HG02798 (cell line): ENCODE measurements around the gene NCF4.

Experiments
- ATAC-seq: cut with Tn5 transposase; IDR thresholded peaks from one replicate; pipeline ENCODE4 v1.9.1; 2021; ENCODE audit warnings: mild to moderate bottlenecking; ENCODE audit not compliant: unreplicated experiment, poor library complexity

The NCF4 gene

GRCh38 chr22:36891646-36892045, 30.8 kb downstream of the NCF4 start:
- no peak for ATAC-seq

GRCh38 chr22:36892292-36892691, 31.5 kb downstream of the NCF4 start:
- ATAC-seq: no peak

- ATAC-seq: no peak
These were observed 32.5 kb downstream of the NCF4 start for GRCh38 chr22:36893262-36893661.

GRCh38 chr22:36894266-36894665, 33.5 kb downstream of the NCF4 start:
- no peak for ATAC-seq

GRCh38 chr22:36897611-36898010, 36.8 kb downstream of the NCF4 start:
- ATAC-seq: no peak

- no peak for ATAC-seq
These were observed 37.9 kb downstream of the NCF4 start for GRCh38 chr22:36898690-36899089.

- no peak for ATAC-seq
These were observed 38.7 kb downstream of the NCF4 start for GRCh38 chr22:36899498-36899897.

- ATAC-seq: no peak
These were observed 39.4 kb downstream of the NCF4 start for GRCh38 chr22:36900225-36900624.

- no peak for ATAC-seq
These were observed 40.1 kb downstream of the NCF4 start for GRCh38 chr22:36900880-36901279.

- ATAC-seq: peak; percentile 75
These were observed 40.8 kb downstream of the NCF4 start for GRCh38 chr22:36901411-36902142.

GRCh38 chr22:36902143-36902926, 41.5 kb downstream of the NCF4 start:
- ATAC-seq: no peak

GRCh38 chr22:36904260-36904880, 43.6 kb downstream of the NCF4 start:
- ATAC-seq: no peak

GRCh38 chr22:36907253-36908195, 46.7 kb downstream of the NCF4 start:
- ATAC-seq: no peak

GRCh38 chr22:36910461-36910860, 49.7 kb downstream of the NCF4 start:
- no peak for ATAC-seq

GRCh38 chr22:36911887-36912661, 51.3 kb downstream of the NCF4 start:
- ATAC-seq: no peak

GRCh38 chr22:36912694-36913426, 52.1 kb downstream of the NCF4 start:
- no peak for ATAC-seq

- peak; percentile 50 for ATAC-seq
These were observed 52.9 kb downstream of the NCF4 start, which contains the start of gene CSF2RB for GRCh38 chr22:36913427-36914389. CSF2RB (plus strand) TSS chr22:36913628; CDS start chr22:36922208, 8,580 bp downstream.

GRCh38 chr22:36914390-36914752, 53.6 kb downstream of the NCF4 start:
- peak; percentile 36 for ATAC-seq
